Esophagus muscularis mucosa (tissue), 4 donors: ENCODE data around the gene PRR12.

Experiments
- EP300 ChIP-seq: sonication (generic); formaldehyde crosslinking; IDR thresholded peaks from one replicate; pipeline ENCODE4 v1.6.1; 2017; ENCODE audit warnings: antibody characterized with exemption
- POLR2A ChIP-seq: fragments of 450-650 bp; IDR thresholded peaks from one replicate; pipeline ENCODE4 v1.6.1; 2017; ENCODE audit warnings: antibody characterized with exemption, moderate library complexity, mild to moderate bottlenecking, low read depth
- POLR2AphosphoS5 ChIP-seq, 2 donors: sonication (generic); formaldehyde crosslinking; IDR thresholded peaks; one replicate each; pipeline ENCODE4 v1.6.1; 2017; ENCODE audit warnings: antibody characterized with exemption in 2 of 2
- TF ChIP-seq, protein P1 (sequence below), 3 experiments: fragments of 200-600 bp in 2 of 3; fragments of 450-650 bp in 1 of 3; sonication (generic) in 2 of 3; IDR thresholded peaks; one replicate each; pipeline ENCODE4 v1.5.1; 2017 to 2019; ENCODE audit warnings: antibody characterized with exemption in 3 of 3, mild to moderate bottlenecking in 2 of 3, moderate library complexity in 1 of 3

DNA sequence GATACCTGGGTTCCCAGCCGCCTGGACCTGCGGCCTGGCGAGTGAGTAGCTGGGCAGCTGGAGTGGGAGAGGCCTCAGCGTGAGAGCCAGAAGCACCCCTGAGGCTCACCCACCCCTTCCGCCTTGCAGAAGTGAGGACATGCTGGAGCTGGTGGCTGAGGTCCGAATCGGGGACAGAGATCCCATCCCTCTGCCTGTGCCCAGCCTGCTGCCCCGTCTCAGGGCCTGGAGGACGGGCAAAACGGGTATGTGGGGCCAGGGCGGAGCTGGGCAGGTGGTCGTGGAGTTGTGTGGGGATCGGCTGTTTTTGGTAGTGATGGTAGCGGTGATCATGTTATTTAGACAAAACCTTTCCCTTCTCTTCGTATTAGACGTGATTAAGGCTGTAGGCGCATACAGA, 55.6 kb downstream of the PRR12 start:
- TF ChIP-seq POLR2AphosphoS5 (IDR thresholded peaks at IDR 0.05) (no peak), POLR2A (no peak), EP300 (no peak)
- TF ChIP-seq, protein P1, sequence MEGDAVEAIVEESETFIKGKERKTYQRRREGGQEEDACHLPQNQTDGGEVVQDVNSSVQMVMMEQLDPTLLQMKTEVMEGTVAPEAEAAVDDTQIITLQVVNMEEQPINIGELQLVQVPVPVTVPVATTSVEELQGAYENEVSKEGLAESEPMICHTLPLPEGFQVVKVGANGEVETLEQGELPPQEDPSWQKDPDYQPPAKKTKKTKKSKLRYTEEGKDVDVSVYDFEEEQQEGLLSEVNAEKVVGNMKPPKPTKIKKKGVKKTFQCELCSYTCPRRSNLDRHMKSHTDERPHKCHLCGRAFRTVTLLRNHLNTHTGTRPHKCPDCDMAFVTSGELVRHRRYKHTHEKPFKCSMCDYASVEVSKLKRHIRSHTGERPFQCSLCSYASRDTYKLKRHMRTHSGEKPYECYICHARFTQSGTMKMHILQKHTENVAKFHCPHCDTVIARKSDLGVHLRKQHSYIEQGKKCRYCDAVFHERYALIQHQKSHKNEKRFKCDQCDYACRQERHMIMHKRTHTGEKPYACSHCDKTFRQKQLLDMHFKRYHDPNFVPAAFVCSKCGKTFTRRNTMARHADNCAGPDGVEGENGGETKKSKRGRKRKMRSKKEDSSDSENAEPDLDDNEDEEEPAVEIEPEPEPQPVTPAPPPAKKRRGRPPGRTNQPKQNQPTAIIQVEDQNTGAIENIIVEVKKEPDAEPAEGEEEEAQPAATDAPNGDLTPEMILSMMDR (IDR thresholded peaks at IDR 0.05) = no peak
